Fibroblast of the aortic adventitia (primary cell): Measurements from ENCODE around the gene B3GALNT1. TPM values are rescaled to one million over a fixed set of nuclear protein-coding genes. Genes with fewer than 3 reads are reported as not detected.
"Not testable (repeated sequence)": the region's sequence is repeated elsewhere in the genome, so short reads cannot be mapped to it uniquely, and the experiment has no call there.

Experiments used
- DNase-seq: peaks from one replicate; pipeline ENCODE4 v3.0.0-alpha.2; 2010; ENCODE audit warnings: low read depth
- H3K4me3 ChIP-seq: 2 replicates; pipeline ENCODE4 v1.5.1; 2011; ENCODE audit warnings: low read depth, mild to moderate bottlenecking, control low read depth, low read length, moderate library complexity
- CTCF ChIP-seq: IDR thresholded peaks from 2 replicates; pipeline ENCODE4 v1.5.1; 2011; ENCODE audit warnings: mild to moderate bottlenecking, low read length, control low read depth, inconsistent platforms; ENCODE audit not compliant: insufficient read depth
- total RNA-seq: library from RNA; depleted of rRNA; stranded (reverse); fragments of >200 nt; gene quantifications from 2 replicates; pipeline ENCODE4 v1.2.3, GENCODE V29; 2012; ENCODE audit warnings: low replicate concordance

B3GALNT1 gene
- total RNA-seq, 1 donor: 14.2 TPM

- no peak overlapping the region for H3K4me3 ChIP-seq
- no peak for TF ChIP-seq CTCF
- DNase-seq: peak; percentile 74
These were observed 69.4 kb downstream of the B3GALNT1 start for GRCh38 chr3:161035711-161036110.

GRCh38 chr3:161034913-161035550 lies 70.1 kb downstream of the B3GALNT1 start:
- not testable (repeated sequence) for H3K4me3 ChIP-seq
- DNase-seq: peak; percentile 33

Other genes starting within 250 kb of the B3GALNT1 start
- gene NMD3, start 116.0 kb upstream of the B3GALNT1 start, total RNA-seq: 88.0 and 165 TPM in 2 replicates